Liver (tissue), 9 donors: Measurements from ENCODE around the gene EDIL3. TPM values are rescaled to one million over a fixed set of nuclear protein-coding genes. Genes with fewer than 3 reads are reported as not detected.

ENCODE experiments used
- DNase-seq: peaks from one replicate; pipeline ENCODE4 v3.0.0-alpha.2; 2017; ENCODE audit warnings: low spot score
- H3K27ac ChIP-seq, 2 donors: one replicate each; pipeline ENCODE4 v1.7.0; 2013; ENCODE audit warnings: inconsistent platforms in 2 of 2, low read length in 2 of 2, control low read depth in 1 of 2, low read depth in 1 of 2, mild to moderate bottlenecking in 1 of 2
- H3K27me3 ChIP-seq, 4 donors: one replicate each; pipeline versions ENCODE4 v1.6.1 to v1.7.0; 2013; ENCODE audit warnings: low read length in 3 of 4, inconsistent platforms in 1 of 4, mild to moderate bottlenecking in 1 of 4, moderate library complexity in 1 of 4; ENCODE audit not compliant: control insufficient read depth in 4 of 4, insufficient read depth in 4 of 4
- H3K36me3 ChIP-seq, 4 donors: one replicate each; pipeline versions ENCODE4 v1.6.1 to v1.7.0; 2013; ENCODE audit warnings: low read length in 3 of 4, mild to moderate bottlenecking in 3 of 4, low read depth in 1 of 4, moderate library complexity in 1 of 4; ENCODE audit not compliant: control insufficient read depth in 4 of 4, insufficient read depth in 3 of 4
- H3K4me1 ChIP-seq, 4 donors: one replicate each; pipeline versions ENCODE4 v1.6.1 to v1.7.0; 2013; ENCODE audit warnings: low read length in 3 of 4, mild to moderate bottlenecking in 3 of 4, moderate library complexity in 1 of 4; ENCODE audit not compliant: control insufficient read depth in 4 of 4, insufficient read depth in 4 of 4
- H3K4me3 ChIP-seq, 3 donors: one replicate each; pipeline versions ENCODE4 v1.6.1 to v1.7.0; 2013; ENCODE audit warnings: low read length in 3 of 3, control low read depth in 1 of 3, low read depth in 1 of 3, mild to moderate bottlenecking in 1 of 3
- H3K9ac ChIP-seq, 2 donors: one replicate each; pipeline ENCODE4 v1.7.0; 2013; ENCODE audit warnings: low read length in 2 of 2, mild to moderate bottlenecking in 2 of 2, moderate library complexity in 2 of 2, control low read depth in 1 of 2, low read depth in 1 of 2
- H3K9me3 ChIP-seq, 4 donors: one replicate each; pipeline versions ENCODE4 v1.6.1 to v1.7.0; 2013; ENCODE audit warnings: low read length in 3 of 4; ENCODE audit not compliant: control insufficient read depth in 4 of 4
- CTCF ChIP-seq: fragments of 150-350 bp; IDR thresholded peaks from 2 replicates; pipeline ENCODE4 v1.5.1; 2017; ENCODE audit warnings: improper control_type of control experiment, low read depth, low read length; ENCODE audit not compliant: missing input control
- EGR1 ChIP-seq, 2 donors: IDR thresholded peaks; 2 replicates each; pipeline ENCODE4 v1.6.1; 2016 to 2018; ENCODE audit warnings: antibody characterized with exemption in 2 of 2, low read depth in 2 of 2
- FOXA1 ChIP-seq: IDR thresholded peaks from 2 replicates; pipeline ENCODE4 v1.6.1; 2016; ENCODE audit warnings: antibody characterized with exemption
- GABPA ChIP-seq, 2 donors: IDR thresholded peaks in 1 of 2; conservative IDR thresholded peaks in 1 of 2; 2 replicates each; pipeline ENCODE4 v1.6.1; 2016; ENCODE audit warnings: antibody characterized with exemption in 2 of 2, mild to moderate bottlenecking in 1 of 2, moderate library complexity in 1 of 2
- HNF4A ChIP-seq, 2 donors: conservative IDR thresholded peaks; 2 replicates each; pipeline ENCODE4 v1.6.1; 2016; ENCODE audit warnings: antibody characterized with exemption in 2 of 2, mild to moderate bottlenecking in 2 of 2
- HNF4G ChIP-seq: IDR thresholded peaks from 2 replicates; pipeline ENCODE4 v1.6.1; 2016; ENCODE audit warnings: antibody characterized with exemption
- JUND ChIP-seq, 2 donors: IDR thresholded peaks; 2 replicates each; pipeline ENCODE4 v1.6.1; 2016; ENCODE audit warnings: antibody characterized with exemption in 2 of 2
- NR2F2 ChIP-seq: IDR thresholded peaks from 2 replicates; pipeline ENCODE4 v1.6.1; 2016; ENCODE audit warnings: antibody characterized with exemption
- RAD21 ChIP-seq, 2 donors: IDR thresholded peaks; 2 replicates each; pipeline ENCODE4 v1.6.1; 2016; ENCODE audit warnings: antibody characterized with exemption in 2 of 2, mild to moderate bottlenecking in 2 of 2
- RXRA ChIP-seq, 2 donors: IDR thresholded peaks; 2 replicates each; pipeline ENCODE4 v1.6.1; 2017 to 2018; ENCODE audit warnings: antibody characterized with exemption in 2 of 2, mild to moderate bottlenecking in 1 of 2
- SP1 ChIP-seq: IDR thresholded peaks from 2 replicates; pipeline ENCODE4 v1.6.1; 2018; ENCODE audit warnings: antibody characterized with exemption, mild to moderate bottlenecking
- TAF1 ChIP-seq: conservative IDR thresholded peaks from 2 replicates; pipeline ENCODE4 v1.6.1; 2016; ENCODE audit warnings: antibody characterized with exemption, mild to moderate bottlenecking
- YY1 ChIP-seq: IDR thresholded peaks from 2 replicates; pipeline ENCODE4 v1.6.1; 2016; ENCODE audit warnings: antibody characterized with exemption, mild to moderate bottlenecking
- whole genome bisulfite sequencing: extraction: QIAGEN DNeasy Blood & Tissue Kit; methylation state at CpG from one replicate; pipeline ENCODE4 v1.1.7; 2013; 5-methylcytosine and 5-hydroxymethylcytosine counted together
- polyA plus RNA-seq, 2 donors: library from polyadenylated mRNA; stranded (reverse) in 1 of 2; unstranded in 1 of 2; fragments of 200-250 nt in 1 of 2; fragments of >200 nt in 1 of 2; fragmentation: Nextera tagmentation in 1 of 2; extraction: Ambion mirVana in 1 of 2; gene quantifications; one replicate each; pipeline versions ENCODE4 v1.2.1 to v1.2.3, GENCODE V29; 2013 to 2015
- total RNA-seq, 2 donors: library from RNA; depleted of rRNA; stranded (reverse); fragments of >200 nt; gene quantifications; one replicate each; pipeline ENCODE4 v1.2.3, GENCODE V29; 2014
- TF ChIP-seq, protein P1 (sequence below): IDR thresholded peaks from 2 replicates; pipeline ENCODE4 v1.6.1; 2016; ENCODE audit warnings: antibody characterized with exemption, mild to moderate bottlenecking
- TF ChIP-seq, protein P2 (sequence below): IDR thresholded peaks from 2 replicates; pipeline ENCODE4 v1.6.1; 2016; ENCODE audit warnings: antibody characterized with exemption
- TF ChIP-seq, protein P3 (sequence below): IDR thresholded peaks from 2 replicates; pipeline ENCODE4 v1.6.1; 2016; ENCODE audit warnings: antibody characterized with exemption
- donor health status: healthy.
- donor health status: healthy.
- donor health status: healthy.
- donor health status: healthy.
- donor health status: healthy.

The EDIL3 gene
- total and polyA plus RNA-seq, 4 donors, result 0.33 to 12.0 (median 0.76) TPM

GRCh38 chr5:84361572-84361971 is 23.1 kb downstream of the EDIL3 start:
- WGBS, result 78% methylated on average over 2 of the region's 2 CpGs
- H3K27ac ChIP-seq, result no peak overlapping the region
- H3K36me3 ChIP-seq, result no peaks in the 10 kb centered on the region
- no peaks in the 10 kb centered on the region for H3K9me3 ChIP-seq
- TF ChIP-seq, protein P1, sequence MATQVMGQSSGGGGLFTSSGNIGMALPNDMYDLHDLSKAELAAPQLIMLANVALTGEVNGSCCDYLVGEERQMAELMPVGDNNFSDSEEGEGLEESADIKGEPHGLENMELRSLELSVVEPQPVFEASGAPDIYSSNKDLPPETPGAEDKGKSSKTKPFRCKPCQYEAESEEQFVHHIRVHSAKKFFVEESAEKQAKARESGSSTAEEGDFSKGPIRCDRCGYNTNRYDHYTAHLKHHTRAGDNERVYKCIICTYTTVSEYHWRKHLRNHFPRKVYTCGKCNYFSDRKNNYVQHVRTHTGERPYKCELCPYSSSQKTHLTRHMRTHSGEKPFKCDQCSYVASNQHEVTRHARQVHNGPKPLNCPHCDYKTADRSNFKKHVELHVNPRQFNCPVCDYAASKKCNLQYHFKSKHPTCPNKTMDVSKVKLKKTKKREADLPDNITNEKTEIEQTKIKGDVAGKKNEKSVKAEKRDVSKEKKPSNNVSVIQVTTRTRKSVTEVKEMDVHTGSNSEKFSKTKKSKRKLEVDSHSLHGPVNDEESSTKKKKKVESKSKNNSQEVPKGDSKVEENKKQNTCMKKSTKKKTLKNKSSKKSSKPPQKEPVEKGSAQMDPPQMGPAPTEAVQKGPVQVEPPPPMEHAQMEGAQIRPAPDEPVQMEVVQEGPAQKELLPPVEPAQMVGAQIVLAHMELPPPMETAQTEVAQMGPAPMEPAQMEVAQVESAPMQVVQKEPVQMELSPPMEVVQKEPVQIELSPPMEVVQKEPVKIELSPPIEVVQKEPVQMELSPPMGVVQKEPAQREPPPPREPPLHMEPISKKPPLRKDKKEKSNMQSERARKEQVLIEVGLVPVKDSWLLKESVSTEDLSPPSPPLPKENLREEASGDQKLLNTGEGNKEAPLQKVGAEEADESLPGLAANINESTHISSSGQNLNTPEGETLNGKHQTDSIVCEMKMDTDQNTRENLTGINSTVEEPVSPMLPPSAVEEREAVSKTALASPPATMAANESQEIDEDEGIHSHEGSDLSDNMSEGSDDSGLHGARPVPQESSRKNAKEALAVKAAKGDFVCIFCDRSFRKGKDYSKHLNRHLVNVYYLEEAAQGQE, result no peak
- TF ChIP-seq EGR1 (IDR thresholded peaks at IDR 0.05; ENCODE audit: low read depth in 2 of 2) (no peak), RXRA (IDR thresholded peaks at IDR 0.05) (no peak), FOXA1 (no peak)
- no peaks in the 10 kb centered on the region for H3K4me1 ChIP-seq
- H3K4me3 ChIP-seq, result no peak overlapping the region
- no peaks in the 10 kb centered on the region for H3K27me3 ChIP-seq
- H3K9ac ChIP-seq, result no peak overlapping the region
- no peak for DNase-seq

- Histone ChIP-seq H3K4me3 (no peak overlapping the region), H3K4me1 (no peaks in the 10 kb centered on the region), H3K27ac (no peak overlapping the region), H3K9ac (no peak overlapping the region), H3K9me3 (no peaks in the 10 kb centered on the region), H3K27me3 (no peaks in the 10 kb centered on the region), H3K36me3 (no peaks in the 10 kb centered on the region)
- TF ChIP-seq JUND (IDR thresholded peaks at IDR 0.05) (no peak), SP1 (no peak), FOXA1 (no peak), TAF1 (no peak), RAD21 (IDR thresholded peaks at IDR 0.05) (no peak), CTCF (no peak), GABPA (IDR thresholded peaks at IDR 0.05 in 1 of 2, conservative IDR thresholded peaks at IDR 0.05 in 1 of 2) (no peak), NR2F2 (no peak), YY1 (no peak), HNF4G (no peak), HNF4A (conservative IDR thresholded peaks at IDR 0.05) (no peak)
- TF ChIP-seq, protein P1, result no peak
- TF ChIP-seq, protein P2, sequence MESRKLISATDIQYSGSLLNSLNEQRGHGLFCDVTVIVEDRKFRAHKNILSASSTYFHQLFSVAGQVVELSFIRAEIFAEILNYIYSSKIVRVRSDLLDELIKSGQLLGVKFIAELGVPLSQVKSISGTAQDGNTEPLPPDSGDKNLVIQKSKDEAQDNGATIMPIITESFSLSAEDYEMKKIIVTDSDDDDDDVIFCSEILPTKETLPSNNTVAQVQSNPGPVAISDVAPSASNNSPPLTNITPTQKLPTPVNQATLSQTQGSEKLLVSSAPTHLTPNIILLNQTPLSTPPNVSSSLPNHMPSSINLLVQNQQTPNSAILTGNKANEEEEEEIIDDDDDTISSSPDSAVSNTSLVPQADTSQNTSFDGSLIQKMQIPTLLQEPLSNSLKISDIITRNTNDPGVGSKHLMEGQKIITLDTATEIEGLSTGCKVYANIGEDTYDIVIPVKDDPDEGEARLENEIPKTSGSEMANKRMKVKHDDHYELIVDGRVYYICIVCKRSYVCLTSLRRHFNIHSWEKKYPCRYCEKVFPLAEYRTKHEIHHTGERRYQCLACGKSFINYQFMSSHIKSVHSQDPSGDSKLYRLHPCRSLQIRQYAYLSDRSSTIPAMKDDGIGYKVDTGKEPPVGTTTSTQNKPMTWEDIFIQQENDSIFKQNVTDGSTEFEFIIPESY, result no peak
- TF ChIP-seq, protein P3, sequence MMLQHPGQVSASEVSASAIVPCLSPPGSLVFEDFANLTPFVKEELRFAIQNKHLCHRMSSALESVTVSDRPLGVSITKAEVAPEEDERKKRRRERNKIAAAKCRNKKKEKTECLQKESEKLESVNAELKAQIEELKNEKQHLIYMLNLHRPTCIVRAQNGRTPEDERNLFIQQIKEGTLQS, result no peak
- WGBS, result 83% methylated on average over 3 of the region's 3 CpGs
- no peak for DNase-seq
These were observed 24.6 kb downstream of the EDIL3 start for GRCh38 chr5:84360056-84360455.
